Astrocyte of the hippocampus (primary cell): ENCODE results near the gene HERPUD1.
"Not testable (repeated sequence)": the region's sequence is repeated elsewhere in the genome, so short reads cannot be mapped to it uniquely, and the experiment has no call there.

Experiments
- DNase-seq: peaks from one replicate; pipeline ENCODE4 v3.0.0; 2011; ENCODE audit warnings: low read depth, low spot score

Gene HERPUD1

DNA sequence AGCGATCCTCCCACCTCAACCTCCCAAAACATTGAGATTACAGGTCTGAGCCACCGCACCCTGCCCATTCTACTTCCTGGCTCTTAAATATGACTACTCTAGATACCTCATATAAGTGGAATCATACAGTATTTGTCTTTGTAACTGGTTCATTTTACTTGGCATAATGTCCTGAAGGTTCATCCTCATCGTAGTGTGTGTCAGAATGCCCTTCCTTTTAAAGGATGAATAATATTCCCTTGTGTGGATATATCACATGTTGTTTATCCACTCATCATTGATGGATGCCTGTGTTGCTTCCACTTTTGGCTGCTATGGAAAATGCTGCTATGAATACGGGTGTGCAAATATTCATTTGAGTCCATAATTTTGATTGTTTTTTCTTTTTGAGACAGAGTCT lies 24.1 kb downstream of the HERPUD1 start:
- no peak for DNase-seq

DNA sequence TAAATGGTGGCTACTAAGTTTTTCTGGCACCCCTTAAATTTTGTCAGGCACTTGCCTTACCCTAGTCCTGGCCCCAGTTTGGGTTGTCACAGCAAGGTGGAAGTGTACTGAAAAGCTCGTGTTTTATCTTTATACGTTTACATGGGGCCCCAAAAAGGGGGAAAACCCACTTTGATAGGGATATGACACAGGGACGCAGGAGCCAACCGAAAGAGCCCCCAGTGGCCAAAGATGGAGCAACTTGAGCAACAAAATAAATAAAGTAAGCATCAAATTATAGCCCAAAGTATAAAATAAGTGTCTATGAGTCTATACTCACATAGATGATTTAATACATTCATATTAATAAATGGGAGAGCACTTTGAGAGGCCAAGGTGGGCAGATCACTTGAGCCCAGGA lies 24.8 kb downstream of the HERPUD1 start:
- no peak for DNase-seq

DNA sequence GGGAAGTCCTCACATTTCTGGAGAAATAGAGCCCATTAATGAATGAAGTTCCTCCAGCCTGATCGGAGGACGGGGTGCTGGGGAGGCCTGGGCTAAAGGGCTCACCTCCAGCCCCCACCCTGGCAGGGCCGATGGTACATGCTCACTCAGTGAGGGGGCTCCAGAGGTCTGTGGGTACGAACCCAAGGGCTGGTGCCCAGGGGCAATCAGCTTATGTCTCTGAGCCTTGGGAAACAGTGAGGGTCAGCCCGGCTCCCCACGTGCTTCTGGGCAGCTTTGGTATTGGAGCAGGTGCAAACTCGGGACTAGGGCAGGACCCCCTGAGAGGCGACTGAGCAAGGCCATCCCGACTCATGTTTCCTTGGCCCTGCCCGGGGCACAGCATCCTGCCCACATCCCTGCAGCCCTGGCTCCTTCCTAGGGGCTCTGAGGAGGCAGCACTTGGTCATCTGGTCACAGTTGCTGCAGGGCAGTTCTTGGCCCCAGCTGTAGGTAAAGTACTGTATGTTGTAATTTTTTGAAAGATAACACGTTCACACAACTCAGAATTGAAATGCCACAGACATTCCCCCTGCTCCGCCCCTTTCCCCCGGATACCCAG lies 28.8 kb downstream of the HERPUD1 start:
- DNase-seq: no peak

DNA sequence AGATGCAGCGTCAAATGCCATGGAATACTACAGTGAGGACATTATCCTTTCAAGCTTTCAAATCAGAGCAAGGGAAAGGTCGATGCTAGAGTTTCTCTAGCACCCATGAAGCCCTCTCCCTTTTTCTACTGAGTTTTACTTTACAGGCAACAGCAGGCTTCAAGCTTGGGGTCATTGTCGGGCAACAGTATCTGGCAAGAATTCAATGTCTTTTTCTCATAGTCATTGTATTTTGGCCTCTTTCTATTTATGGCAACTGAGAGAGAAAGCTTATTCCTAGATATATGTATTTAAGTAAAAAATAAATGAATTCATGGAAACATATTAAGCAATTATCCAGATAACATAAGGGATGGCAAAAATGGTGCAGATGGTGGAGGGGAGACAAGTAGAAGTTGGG lies 29.4 kb downstream of the HERPUD1 start:
- DNase-seq: no peak

DNA sequence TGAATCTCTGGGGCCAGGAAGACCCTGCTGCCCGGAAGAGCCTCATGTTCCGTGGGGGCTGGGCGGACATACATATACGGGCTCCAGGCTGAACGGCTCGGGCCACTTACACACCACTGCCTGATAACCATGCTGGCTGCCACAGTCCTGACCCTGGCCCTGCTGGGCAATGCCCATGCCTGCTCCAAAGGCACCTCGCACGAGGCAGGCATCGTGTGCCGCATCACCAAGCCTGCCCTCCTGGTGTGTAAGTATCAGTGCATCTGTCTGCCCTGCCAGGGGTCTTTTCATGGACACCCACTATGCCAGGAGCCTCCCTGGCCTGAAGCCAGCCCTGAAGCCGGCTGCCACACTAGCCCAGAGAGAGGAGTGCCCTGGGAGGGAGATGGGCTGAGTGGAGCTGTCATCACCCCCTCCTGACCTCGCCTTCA lies 29.9 kb downstream of the HERPUD1 start, which contains the start of gene CETP:
Gene CETP, plus strand, starts transcription at position 100 of the 431 bp plus-strand sequence. Its CDS starts 30 bp downstream, at position 130.
- DNase-seq: no peak

DNA sequence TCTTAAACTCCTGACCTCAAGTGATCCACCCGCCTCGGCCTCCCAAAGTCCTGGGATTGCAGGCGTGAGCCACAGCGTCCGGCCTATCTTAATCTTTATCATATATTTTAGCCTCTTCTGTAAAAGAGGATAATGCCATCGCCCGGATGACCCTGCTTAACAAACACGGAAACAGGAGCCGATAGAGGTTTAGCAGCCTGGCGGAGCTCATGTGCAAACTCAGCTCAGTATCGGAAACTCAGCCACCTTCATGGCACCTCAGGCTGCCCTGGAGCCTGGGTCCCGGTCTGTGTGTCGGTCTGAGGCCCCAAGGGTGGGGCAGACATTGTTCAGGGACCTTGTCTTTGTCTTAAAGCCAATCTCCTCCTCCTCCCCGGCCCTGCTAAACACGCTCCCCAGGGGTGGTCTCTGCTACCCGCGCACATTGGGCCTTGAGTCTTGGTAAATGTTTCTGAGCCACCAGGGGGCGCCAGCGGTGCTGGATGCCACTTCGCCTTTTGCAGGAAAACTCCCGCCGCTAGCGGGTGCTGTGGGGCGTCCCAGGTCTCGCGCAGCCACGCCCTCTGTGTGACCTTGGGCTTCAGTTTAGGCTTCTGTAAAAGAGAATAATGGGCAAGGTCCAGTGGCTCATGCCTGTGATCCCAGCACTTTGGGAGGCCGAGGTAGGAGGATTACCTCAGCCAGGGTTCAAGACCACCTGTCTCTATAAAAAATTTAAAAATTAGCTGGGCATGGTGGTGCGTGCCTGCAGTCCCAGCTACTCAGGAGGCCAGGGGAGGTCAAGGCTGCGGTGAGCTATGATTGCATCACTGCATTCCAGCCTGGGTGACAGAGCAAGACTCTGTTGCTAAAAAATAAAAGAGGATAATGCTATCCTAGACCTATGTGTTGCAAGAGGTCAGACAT lies 32.6 kb downstream of the HERPUD1 start:
- peak; percentile 71 for DNase-seq

DNA sequence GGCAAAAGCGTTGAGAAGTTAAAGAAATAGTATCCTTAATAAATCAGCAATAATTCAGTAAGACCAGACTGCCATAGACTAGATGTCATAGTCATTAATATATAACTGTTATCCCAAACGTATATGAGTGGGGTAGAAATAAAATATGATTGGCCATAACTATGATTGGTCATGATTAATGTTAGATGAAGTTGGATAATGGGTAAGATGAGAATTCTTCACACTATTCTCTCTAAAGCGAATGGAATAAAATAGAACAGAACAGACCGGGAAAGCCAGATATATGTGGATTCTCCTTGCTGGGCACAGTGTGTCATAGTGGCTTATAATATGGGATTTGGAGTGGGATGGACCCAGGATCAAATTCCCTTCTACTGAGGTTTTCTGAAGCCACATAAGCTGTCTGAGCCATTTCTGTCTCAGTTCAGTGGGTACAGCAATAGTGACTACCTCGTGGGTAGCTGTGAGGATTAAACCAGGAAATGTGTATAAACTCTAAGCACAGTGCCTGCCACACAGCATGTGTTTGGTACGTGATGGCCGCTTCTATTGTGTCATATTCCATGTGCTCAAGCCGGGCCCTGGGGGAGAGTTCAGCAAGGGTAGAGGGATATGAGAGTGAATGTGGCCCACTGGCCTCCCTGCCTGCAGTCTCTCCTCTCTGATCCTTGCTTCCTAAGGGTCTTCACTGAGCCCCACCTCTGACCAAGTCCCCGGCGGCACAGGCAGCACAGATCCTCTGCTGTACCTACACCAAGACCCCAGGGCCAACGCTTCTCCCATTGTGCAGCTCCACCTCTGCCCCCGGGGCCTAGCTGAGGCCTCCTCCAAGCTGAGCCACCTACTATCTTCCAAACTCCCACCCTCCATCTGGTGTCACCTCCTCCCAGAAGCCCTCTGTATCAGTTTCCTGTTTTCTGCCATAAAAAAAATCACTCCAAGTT lies 33.5 kb downstream of the HERPUD1 start:
- no peak for DNase-seq

DNA sequence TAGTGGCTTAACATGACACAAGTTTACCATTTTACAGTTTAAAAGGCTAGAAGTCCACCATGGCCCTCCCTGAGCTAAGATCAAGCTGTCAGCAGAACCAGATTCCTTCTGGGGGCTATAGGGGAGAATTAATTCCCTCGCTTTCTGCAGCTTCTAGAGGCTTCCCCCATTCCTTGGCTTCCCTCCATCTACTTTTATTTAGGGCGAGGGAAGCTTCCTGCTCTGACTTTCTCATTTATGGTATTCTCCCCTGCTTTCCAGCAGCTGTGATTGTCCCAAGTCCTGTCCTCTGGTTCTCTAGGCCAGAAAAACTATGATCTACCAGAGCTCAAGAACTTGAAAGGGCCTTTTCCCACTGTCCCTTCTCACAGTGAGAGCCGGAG lies 34.1 kb downstream of the HERPUD1 start:
- no peak for DNase-seq

DNA sequence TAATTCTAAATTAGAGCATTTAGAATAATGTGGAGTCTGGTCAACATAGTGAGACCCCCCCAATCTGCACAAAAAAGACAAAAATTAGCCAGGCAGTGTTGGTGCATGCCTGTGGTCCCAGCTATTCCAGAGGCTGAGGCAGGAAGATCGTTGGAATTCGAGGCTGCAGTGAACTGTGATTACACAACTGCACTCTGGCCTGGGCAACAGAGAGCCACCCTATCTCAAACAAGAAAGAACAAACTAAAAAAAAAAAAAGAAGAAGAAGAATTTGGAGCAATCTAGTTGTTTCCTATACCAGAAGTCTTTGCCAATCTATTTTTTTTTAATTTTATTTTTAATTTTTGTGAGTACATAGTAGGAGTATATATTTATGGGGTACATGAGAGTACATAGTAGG lies 35.8 kb downstream of the HERPUD1 start:
- DNase-seq: no peak

DNA sequence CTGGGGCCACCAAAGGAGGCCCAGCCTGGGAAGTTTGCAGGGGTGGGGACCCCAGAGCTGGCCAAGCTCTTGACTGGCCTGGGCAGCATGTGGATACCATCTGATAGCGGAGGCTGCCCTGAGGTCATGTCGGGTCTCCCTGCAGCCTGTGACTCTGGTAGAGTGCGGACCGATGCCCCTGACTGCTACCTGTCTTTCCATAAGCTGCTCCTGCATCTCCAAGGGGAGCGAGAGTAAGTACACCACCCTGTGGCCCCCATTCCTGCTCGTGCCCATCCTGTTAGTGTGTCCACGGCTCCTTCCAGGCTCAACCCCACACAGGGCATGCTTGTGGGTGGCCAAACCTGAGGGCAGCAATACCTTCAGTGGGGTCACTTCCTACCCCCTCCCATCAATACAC lies 37.8 kb downstream of the HERPUD1 start:
- no peak for DNase-seq

DNA sequence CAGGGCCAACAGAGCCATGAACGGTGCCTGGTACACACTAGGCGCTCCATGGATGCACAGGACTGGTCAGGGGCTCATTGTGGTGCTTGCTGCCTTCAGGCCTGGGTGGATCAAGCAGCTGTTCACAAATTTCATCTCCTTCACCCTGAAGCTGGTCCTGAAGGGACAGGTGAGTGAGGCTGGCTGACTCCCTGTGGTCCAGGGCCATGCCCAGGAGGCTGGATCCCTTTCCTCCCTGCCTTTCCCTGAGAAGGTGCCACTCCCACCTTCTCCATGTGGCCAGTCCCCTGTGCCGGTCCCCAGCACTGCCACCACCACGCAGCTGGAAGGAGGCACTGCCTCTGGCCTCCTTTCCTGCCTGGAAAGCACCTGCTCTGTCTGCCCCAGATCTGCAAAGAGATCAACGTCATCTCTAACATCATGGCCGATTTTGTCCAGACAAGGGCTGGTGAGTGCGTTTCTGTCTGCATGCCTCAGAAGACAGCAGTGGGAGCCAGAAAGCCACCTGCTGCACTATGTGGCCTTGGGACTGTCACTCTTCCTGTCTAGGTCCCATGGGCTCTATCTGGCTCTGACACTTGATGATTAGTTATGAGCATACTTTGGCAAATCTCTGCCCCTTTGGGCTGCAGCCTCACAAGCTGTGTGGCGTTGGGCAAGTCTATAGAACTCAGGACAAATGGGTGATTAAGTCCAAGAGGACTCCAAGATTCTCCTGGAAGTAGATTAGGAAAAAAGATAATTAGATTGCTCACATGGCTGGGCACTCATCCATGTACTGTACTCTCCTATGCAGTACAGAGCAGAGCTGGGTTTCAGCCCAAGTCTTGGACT lies 39.2 kb downstream of the HERPUD1 start:
- DNase-seq: no peak

DNA sequence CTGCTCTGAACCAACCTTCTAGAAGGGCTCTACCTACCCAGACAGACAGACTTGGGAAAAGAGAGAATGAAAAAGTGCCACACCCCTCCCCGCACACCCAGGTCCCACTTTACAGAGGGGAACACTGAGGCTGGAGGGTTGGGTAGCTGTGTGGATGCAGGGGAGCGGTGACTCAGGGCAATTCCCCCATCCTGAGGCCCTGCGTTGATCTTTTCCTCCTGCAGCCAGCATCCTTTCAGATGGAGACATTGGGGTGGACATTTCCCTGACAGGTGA lies 39.8 kb downstream of the HERPUD1 start:
- no peak for DNase-seq

DNA sequence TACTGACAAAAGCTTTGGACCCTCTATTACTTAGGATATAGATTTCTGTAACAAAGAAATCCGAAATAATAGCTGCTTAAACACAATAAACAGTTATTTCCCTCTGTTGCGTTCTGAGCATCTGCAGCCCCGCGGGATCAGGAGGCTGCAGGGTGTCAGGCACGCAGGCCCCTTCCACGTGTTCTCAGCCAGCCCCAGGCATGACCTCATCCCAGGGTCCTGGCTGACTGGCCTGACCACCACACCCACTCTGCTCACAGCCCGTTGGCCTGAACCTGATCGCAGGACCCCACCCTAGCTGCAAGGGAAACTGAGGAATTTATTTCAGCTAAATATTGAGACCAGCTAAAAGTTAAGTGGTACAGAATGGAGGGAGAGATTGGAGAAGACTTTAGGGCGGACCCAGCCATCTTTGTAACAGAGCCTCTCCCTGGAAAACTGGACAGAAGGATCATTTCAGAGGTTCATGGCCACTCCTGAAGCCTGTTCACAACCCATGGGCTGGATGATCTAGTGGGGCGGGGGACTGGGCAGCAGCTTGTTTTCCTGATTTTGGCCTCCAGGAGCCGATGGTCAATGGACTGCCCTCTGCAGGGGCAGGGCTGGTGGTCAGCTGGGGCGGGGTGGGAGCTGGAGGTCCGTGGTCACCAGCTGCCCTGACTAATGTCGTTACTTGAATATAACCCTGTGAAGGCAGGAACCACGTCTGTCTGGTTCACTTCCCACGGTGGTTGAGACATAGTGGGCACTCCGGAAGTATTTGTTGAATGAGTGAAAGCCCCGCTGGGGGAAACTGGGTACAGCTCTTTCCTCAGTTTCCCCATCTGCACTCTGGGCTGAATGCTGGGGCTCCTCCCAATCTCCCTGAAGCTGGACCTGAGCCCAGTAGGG lies 40.7 kb downstream of the HERPUD1 start:
- no peak for DNase-seq

DNA sequence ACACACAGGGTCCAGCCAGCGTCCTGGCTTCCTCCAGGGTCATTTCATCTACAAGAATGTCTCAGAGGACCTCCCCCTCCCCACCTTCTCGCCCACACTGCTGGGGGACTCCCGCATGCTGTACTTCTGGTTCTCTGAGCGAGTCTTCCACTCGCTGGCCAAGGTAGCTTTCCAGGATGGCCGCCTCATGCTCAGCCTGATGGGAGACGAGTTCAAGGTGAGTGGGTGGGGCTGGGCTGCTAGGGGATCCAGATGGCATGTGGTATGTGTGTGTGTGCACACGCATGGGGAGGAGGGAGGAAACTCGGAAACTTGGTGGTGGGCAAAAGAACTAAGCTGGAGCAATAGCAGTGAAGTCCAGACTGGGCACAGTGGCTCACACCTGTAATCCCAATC lies 41.4 kb downstream of the HERPUD1 start:
- no peak for DNase-seq

DNA sequence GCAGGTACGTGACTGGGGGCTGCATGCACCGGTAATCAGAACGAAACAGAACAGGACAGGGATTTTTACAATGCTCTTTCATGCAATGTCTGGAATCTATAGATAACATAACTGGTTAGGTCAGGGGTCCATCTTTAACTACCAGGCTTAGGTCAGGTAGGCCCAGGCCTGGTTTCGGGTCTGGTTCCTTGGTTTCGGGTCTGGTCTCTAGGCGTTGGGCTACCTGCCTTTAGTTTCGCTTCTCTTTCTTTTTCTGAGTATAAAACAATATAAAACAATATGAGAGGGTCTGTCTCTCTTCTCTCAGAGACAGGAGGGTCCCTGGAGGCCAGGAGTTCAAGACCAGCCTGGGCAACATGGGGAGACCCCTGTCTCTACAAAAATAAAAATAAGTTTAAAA lies 42.0 kb downstream of the HERPUD1 start:
- not testable (repeated sequence) for DNase-seq

DNA sequence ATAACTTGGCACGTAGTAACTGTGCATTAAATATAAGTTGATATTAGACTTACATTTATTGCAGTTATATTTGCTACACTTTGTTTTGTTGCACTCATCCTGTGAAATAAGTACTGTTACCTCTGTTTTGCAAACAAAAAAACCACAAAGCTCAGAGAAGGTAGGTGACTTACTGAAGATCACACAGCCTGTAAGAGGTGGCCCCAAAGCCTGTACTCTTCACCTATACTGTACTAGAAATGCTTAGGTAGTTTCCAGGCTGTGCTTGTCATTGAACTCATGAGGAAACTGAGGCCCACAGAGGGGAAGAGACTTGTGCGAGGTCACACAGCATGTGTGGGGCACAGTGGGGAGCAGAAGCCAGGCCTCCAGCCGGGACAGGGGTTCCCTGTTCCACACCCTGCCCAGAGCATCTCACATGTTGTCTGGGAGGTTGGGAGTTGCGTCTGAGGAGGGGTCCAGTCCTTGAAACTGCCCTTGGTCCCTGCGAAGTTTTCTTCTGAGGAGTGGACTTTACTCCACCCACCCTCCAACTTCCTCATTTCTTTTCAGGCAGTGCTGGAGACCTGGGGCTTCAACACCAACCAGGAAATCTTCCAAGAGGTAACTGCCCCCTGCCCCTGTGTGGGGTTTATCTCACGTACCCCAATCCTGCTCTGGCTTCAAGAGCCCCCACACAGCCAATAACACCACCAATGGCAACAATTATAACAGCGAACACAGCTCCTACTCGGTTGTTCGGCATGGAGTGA lies 42.8 kb downstream of the HERPUD1 start:
- DNase-seq: no peak

DNA sequence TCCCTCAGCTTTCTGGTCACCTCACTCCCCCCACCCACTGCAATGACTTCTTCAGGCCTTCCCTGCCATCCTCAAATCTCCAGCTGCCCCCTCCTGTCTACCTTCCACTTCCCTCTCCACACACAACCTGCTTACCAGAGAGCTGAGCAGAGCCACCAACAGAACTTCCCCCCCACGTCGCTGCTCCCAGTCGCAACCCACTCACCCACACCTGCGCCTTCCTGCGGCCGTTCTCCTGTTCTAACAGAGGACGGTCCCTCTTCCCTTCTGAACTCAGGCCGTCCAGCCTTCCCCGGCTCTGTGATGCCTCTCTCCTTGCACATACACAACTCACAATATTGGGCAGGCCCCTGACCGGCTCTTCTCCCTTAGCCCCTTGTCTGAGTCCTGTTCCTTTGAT lies 43.8 kb downstream of the HERPUD1 start:
- DNase-seq: no peak

DNA sequence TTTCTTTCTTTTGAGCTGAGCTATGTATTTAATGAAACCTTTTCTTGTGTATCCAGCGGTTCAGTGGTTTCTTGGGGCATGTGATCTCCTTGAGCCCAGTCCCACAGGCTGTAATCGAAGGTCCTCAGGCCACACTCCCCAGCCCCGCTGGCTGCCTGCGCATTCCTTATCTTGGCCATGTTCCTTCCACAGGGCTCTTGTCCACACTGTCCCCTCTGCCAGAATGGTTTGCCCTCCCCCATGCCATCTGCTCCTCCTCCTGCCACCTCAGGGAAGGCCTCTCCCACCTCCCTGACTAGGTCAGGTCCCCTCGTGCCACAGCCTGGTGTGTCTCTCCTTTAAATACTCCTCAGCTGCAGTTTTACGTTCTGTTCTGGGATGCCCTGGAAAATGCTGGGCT lies 45.3 kb downstream of the HERPUD1 start:
- DNase-seq: no peak

DNA sequence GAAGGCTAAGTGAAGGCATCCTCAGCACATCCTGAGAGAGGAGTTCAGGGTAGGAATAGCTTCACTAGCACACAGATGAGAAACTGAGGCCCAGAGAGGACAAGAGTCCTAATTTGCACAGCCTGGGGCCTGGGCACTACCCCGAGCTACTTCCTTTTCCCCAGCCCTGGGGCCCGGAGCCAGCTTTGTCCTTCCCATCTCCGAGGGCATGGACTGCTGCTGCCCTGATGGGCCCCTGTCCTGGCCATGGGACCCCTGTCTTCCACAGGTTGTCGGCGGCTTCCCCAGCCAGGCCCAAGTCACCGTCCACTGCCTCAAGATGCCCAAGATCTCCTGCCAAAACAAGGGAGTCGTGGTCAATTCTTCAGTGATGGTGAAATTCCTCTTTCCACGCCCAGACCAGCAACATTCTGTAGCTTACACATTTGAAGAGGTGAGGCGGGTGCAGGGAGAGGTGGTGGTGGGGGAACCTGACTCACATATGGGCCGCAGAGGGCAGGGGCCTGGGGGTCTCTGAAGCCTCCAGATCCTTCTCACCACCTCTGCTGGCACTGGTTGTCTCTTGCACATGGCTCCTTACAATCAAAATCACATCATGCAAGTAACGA lies 46.0 kb downstream of the HERPUD1 start:
- DNase-seq: peak; percentile 33
